Chondrocyte (in vitro differentiated cells): ENCODE results near the gene PLEKHA4. TPM values are rescaled to one million over a fixed set of nuclear protein-coding genes. Genes with fewer than 3 reads are reported as not detected.
A peak's percentile ranks its signal among the peaks of the same experiment; 100 is the strongest.

ENCODE experiments used
- DNase-seq: peaks from one replicate; pipeline ENCODE4 v3.0.0; 2021; ENCODE audit warnings: mixed read lengths, low spot score
- H3K27ac Mint-ChIP-seq: one replicate; pipeline ENCODE4 v1.8.0; 2021; ENCODE audit warnings: mild to moderate bottlenecking, moderate library complexity, mixed read lengths; ENCODE audit not compliant: unreplicated experiment
- H3K27me3 Mint-ChIP-seq: 2 replicates; pipeline ENCODE4 v1.8.0; 2021; ENCODE audit warnings: low read depth, mixed read lengths
- H3K36me3 Mint-ChIP-seq: 2 replicates; pipeline ENCODE4 v1.8.0; 2021; ENCODE audit warnings: low read depth, mixed read lengths
- H3K4me1 Mint-ChIP-seq: 2 replicates; pipeline ENCODE4 v1.8.0; 2021; ENCODE audit warnings: low read depth, mild to moderate bottlenecking, mixed read lengths
- H3K4me3 Mint-ChIP-seq: one replicate; pipeline ENCODE4 v1.8.0; 2021; ENCODE audit warnings: mild to moderate bottlenecking, moderate library complexity, mixed read lengths; ENCODE audit not compliant: unreplicated experiment
- H3K9me3 Mint-ChIP-seq: 2 replicates; pipeline ENCODE4 v1.8.0; 2021; ENCODE audit warnings: low read depth, mixed read lengths
- CTCF ChIP-seq: fragments of 200-600 bp; sonication (generic); IDR thresholded peaks from 2 replicates; pipeline ENCODE4 v1.5.0; 2021; ENCODE audit warnings: antibody characterized with exemption, mild to moderate bottlenecking, moderate library complexity
- long read RNA-seq: library from polyadenylated mRNA; stranded (forward); transcript quantifications from one replicate; pipeline ENCODE4 v2.0.0, GENCODE V29; 2021
- total RNA-seq: library from RNA; stranded (reverse); gene quantifications from 3 replicates; pipeline ENCODE4 v1.2.1, GENCODE V29; 2021

Gene PLEKHA4
- 16.8 to 34.3 TPM (median 19.6 TPM) in 3 replicates for total RNA-seq
- long read RNA-seq, transcript PLEKHA4-201 (20 exons, 3,088 nt) = major isoform, 8 of 32 reads
- long read RNA-seq, partial matches to known transcripts = 3 of 32 reads
- long read RNA-seq, other reads (novel, unspliced or antisense) = 21 of 32 reads

- H3K36me3 Mint-ChIP-seq = peaks cover 12% of the 10 kb centered on the region
- no peaks in the 10 kb centered on the region for H3K9me3 Mint-ChIP-seq
- H3K27me3 Mint-ChIP-seq = no peaks in the 10 kb centered on the region
Observed at GRCh38 chr19:48868114-48868886, at the start of gene PLEKHA4. Gene PLEKHA4 (minus strand): TSS chr19:48868617. CDS start chr19:48867620, 997 bp downstream.

GRCh38 chr19:48918071-48918470 lies 49.7 kb upstream of the PLEKHA4 start:
- no peak for DNase-seq
- Mint-ChIP-seq H3K9me3 (no peaks in the 10 kb centered on the region), H3K36me3 (peaks cover 33% of the 10 kb centered on the region), H3K4me3 (no peak overlapping the region), H3K27ac (no peak overlapping the region), H3K4me1 (no peaks in the 10 kb centered on the region), H3K27me3 (no peaks in the 10 kb centered on the region)
- no peak for TF ChIP-seq CTCF

More at GRCh38 chr19:48868114-48868886, at the start of gene PLEKHA4:
- peak within 1 kb of the TSS; percentile 94 for H3K27ac Mint-ChIP-seq
- no peak for DNase-seq
- peaks cover 30% of the 10 kb centered on the region for H3K4me1 Mint-ChIP-seq
- TF ChIP-seq CTCF = no peak
- H3K4me3 Mint-ChIP-seq = peak within 1 kb of the TSS; percentile 78

- Mint-ChIP-seq H3K36me3 (peaks cover 36% of the 10 kb centered on the region), H3K27ac (no peak overlapping the region), H3K9me3 (no peaks in the 10 kb centered on the region)
Observed at GRCh38 chr19:48915757-48916156, 47.3 kb upstream of the PLEKHA4 start.

GRCh38 chr19:48914181-48914580 lies 45.8 kb upstream of the PLEKHA4 start:
- Mint-ChIP-seq H3K4me3 (no peak overlapping the region), H3K4me1 (no peaks in the 10 kb centered on the region), H3K36me3 (peaks cover 40% of the 10 kb centered on the region), H3K27me3 (no peaks in the 10 kb centered on the region), H3K9me3 (no peaks in the 10 kb centered on the region), H3K27ac (no peak overlapping the region)
- no peak for TF ChIP-seq CTCF
- no peak for DNase-seq

More at GRCh38 chr19:48915757-48916156, 47.3 kb upstream of the PLEKHA4 start:
- no peak for TF ChIP-seq CTCF
- H3K4me1 Mint-ChIP-seq = no peaks in the 10 kb centered on the region
- H3K4me3 Mint-ChIP-seq = no peak overlapping the region
- no peak for DNase-seq
- no peaks in the 10 kb centered on the region for H3K27me3 Mint-ChIP-seq

GRCh38 chr19:48913114-48913889 lies 44.9 kb upstream of the PLEKHA4 start:
- H3K27ac Mint-ChIP-seq = peak overlapping the region; percentile 63
- H3K27me3 Mint-ChIP-seq = no peaks in the 10 kb centered on the region
- no peak for DNase-seq
- TF ChIP-seq CTCF = no peak
- peaks cover 33% of the 10 kb centered on the region for H3K36me3 Mint-ChIP-seq
- H3K4me3 Mint-ChIP-seq = no peak overlapping the region
- no peaks in the 10 kb centered on the region for H3K4me1 Mint-ChIP-seq
- H3K9me3 Mint-ChIP-seq = no peaks in the 10 kb centered on the region
